K562 (cell line): ENCODE data around the gene GLB1L3. TPM values are rescaled to one million over a fixed set of nuclear protein-coding genes. Genes with fewer than 3 reads are reported as not detected.

Source experiments
- ATAC-seq: fragments of 200-7000 bp; cut with Tn5 transposase; 3 replicates; pipeline ENCODE4 v1.9.1; 2020; ENCODE audit warnings: moderate library complexity
- BruUV-seq: library from RNA; stranded (reverse); fragments of 400-500 nt; replicated peaks from 2 replicates; lab custom pipeline; 2021; lab: Mats Ljungman, UMichigan
- CTCF ChIA-PET: fragments of 300-600 bp; formaldehyde crosslinking; extraction: SDS; loops from one replicate; lab custom pipeline; 2021; ENCODE audit warnings: low intra/inter-chr PET ratio; lab: Yijun Ruan, JAX
- POLR2A ChIA-PET: fragments of 300-600, 350-650 bp; sonication (Branson Sonifier 250); formaldehyde crosslinking; extraction: SDS; loops from one replicate; lab custom pipeline; 2021; ENCODE audit warnings: antibody characterized with exemption, inconsistent platforms; lab: Yijun Ruan, JAX
- DNase-seq, 4 experiments: peaks; one replicate each; pipeline versions ENCODE4 v3.0.0 to v3.0.0-alpha.2; 2011 to 2018; ENCODE audit warnings: low spot score in 3 of 4, mixed read lengths in 3 of 4; ENCODE audit errors: extremely low read depth in 1 of 4
- FAIRE-seq: peaks from 2 replicates; lab custom pipeline; 2011; peaks lifted over from hg19 to GRCh38; lab: Jason Lieb, UNC
- H2AFZ ChIP-seq: 2 replicates; pipeline ENCODE4 v1.6.0; 2011; ENCODE audit warnings: low read depth, low read length, control low read depth, inconsistent platforms
- H3K27ac ChIP-seq: fragments of 200-600 bp; 3 replicates; pipeline ENCODE4 v1.8.0; 2011; ENCODE audit warnings: low read depth, mild to moderate bottlenecking, control low read depth, inconsistent platforms, low read length, moderate library complexity, mixed read lengths; ENCODE audit errors: extremely low read depth
- H3K27me3 ChIP-seq, 2 experiments: fragments of 300-600 bp in 1 of 2; 2 replicates in 1 of 2; 3 replicates in 1 of 2; pipeline versions ENCODE4 v1.6.0 to v1.8.0; 2011; ENCODE audit warnings: inconsistent platforms in 2 of 2, low read length in 2 of 2, mild to moderate bottlenecking in 1 of 2, mixed read lengths in 1 of 2, moderate library complexity in 1 of 2; ENCODE audit not compliant: control insufficient read depth in 2 of 2, insufficient read depth in 2 of 2
- H3K36me3 ChIP-seq: fragments of 300-600 bp; 3 replicates; pipeline ENCODE4 v1.8.0; 2011; ENCODE audit warnings: mild to moderate bottlenecking, low read length, inconsistent platforms; ENCODE audit not compliant: control insufficient read depth, insufficient read depth
- H3K4me1 ChIP-seq, 2 experiments: fragments of 200-600 bp in 1 of 2; replicated peaks in 1 of 2; 2 replicates in 1 of 2; 3 replicates in 1 of 2; pipeline versions ENCODE4 v1.5.1 to v1.8.0; 2011; ENCODE audit warnings: inconsistent platforms in 2 of 2, low read length in 2 of 2, mild to moderate bottlenecking in 1 of 2, mixed read lengths in 1 of 2, moderate library complexity in 1 of 2; ENCODE audit not compliant: control insufficient read depth in 2 of 2, insufficient read depth in 2 of 2
- H3K4me2 ChIP-seq: 2 replicates; pipeline ENCODE4 v1.6.1; 2011; ENCODE audit warnings: low read length, control low read depth, inconsistent platforms, mixed read lengths; ENCODE audit not compliant: insufficient read depth
- H3K4me3 ChIP-seq: fragments of 200-600 bp; sonication (generic), shearing (Covaris generic); 2 replicates; pipeline ENCODE4 v1.5.1; 2016; ENCODE audit warnings: control low read depth, inconsistent platforms
- H3K79me2 ChIP-seq: fragments of 200-600 bp; 3 replicates; pipeline ENCODE4 v1.8.0; 2011; ENCODE audit warnings: low read length, inconsistent platforms; ENCODE audit not compliant: control insufficient read depth, insufficient read depth
- H3K9ac ChIP-seq, 2 experiments: 2 replicates each; pipeline versions ENCODE4 v1.6.0 to v1.6.1; 2011; ENCODE audit warnings: low read depth in 2 of 2, low read length in 2 of 2, control low read depth in 1 of 2, inconsistent platforms in 1 of 2, mild to moderate bottlenecking in 1 of 2, mixed read lengths in 1 of 2; ENCODE audit not compliant: insufficient read depth in 1 of 2
- H3K9me1 ChIP-seq: one replicate; pipeline ENCODE4 v1.6.0; 2011; ENCODE audit warnings: inconsistent platforms, mild to moderate bottlenecking, low read length, moderate library complexity; ENCODE audit not compliant: control insufficient read depth, insufficient read depth
- H3K9me3 ChIP-seq: replicated peaks from 2 replicates; pipeline ENCODE4 v1.5.1; 2011; ENCODE audit warnings: low read depth, low read length, inconsistent platforms; ENCODE audit not compliant: control insufficient read depth, insufficient read depth
- H4K20me1 ChIP-seq: replicated peaks from 2 replicates; pipeline ENCODE4 v1.6.1; 2011; ENCODE audit warnings: low read length, inconsistent platforms, mixed read lengths; ENCODE audit not compliant: control insufficient read depth, insufficient read depth
- CC2D1A ChIP-seq: fragments of 450-650 bp; IDR thresholded peaks from 2 replicates; pipeline ENCODE4 v1.6.1; 2017; ENCODE audit warnings: mild to moderate bottlenecking
- RAD21 ChIP-seq, 2 experiments: fragments of 250-450 bp in 1 of 2; fragments of 450-650 bp in 1 of 2; sonication (Bioruptor Pico) in 1 of 2; formaldehyde crosslinking in 1 of 2; IDR thresholded peaks in 1 of 2; conservative IDR thresholded peaks in 1 of 2; 2 replicates each; pipeline versions ENCODE4 v1.4.0 to v1.8.0; 2020 to 2022; ENCODE audit warnings: mild to moderate bottlenecking in 2 of 2, moderate library complexity in 1 of 2
- TAL1 ChIP-seq: fragments of 450-650 bp; IDR thresholded peaks from 2 replicates; pipeline ENCODE4 v1.6.1; 2016; ENCODE audit warnings: mild to moderate bottlenecking
- WHSC1 ChIP-seq: IDR thresholded peaks from one replicate; pipeline ENCODE4 v1.6.1; 2012; ENCODE audit warnings: low read length, control low read depth, inconsistent platforms
- whole genome bisulfite sequencing: fragments of 100-300 bp; shearing (Covaris generic); methylation state at CpG from one replicate; pipeline ENCODE4 v1.1.6; 2016; ENCODE audit warnings: low coverage, mixed read lengths; ENCODE audit not compliant: insufficient coverage; ENCODE audit errors: missing lambda C conversion rate; 5-methylcytosine and 5-hydroxymethylcytosine counted together
- in situ Hi-C: fragments of 300-500 bp; cut with MboI; formaldehyde crosslinking; loops from 4 replicates; pipeline ENCODE4 v1.15.0; 2018; ENCODE audit warnings: inconsistent platforms, mixed read lengths
- intact Hi-C: fragments of 100-400 bp; cut with micrococcal nuclease; formaldehyde crosslinking; loops from 2 replicates; pipeline ENCODE4 v1.14.2; 2022
- polyA plus RNA-seq, 8 experiments: library from polyadenylated mRNA; depleted of rRNA in 4 of 8; stranded (reverse) in 5 of 8; unstranded in 3 of 8; fragments of >200 nt; fragmentation: Nextera tagmentation in 2 of 8; fragmentation: Illumina TruSeq in 1 of 8; extraction: Ambion mirVana in 2 of 8; extraction: Trizol in 1 of 8; gene quantifications; 2 replicates each; pipeline versions ENCODE4 v1.2.1 to v1.2.3, GENCODE V29; 2011 to 2014; ENCODE audit warnings: inconsistent platforms in 1 of 8, missing spikeins in 1 of 8
- total RNA-seq, 7 experiments: library from RNA; depleted of rRNA in 6 of 7; stranded (reverse); fragments of >200 nt in 6 of 7; fragmentation: Illumina TruSeq in 2 of 7; extraction: Trizol in 2 of 7; gene quantifications; 2 replicates each; pipeline versions ENCODE4 v1.2.1 to v1.2.3, GENCODE V29; 2011 to 2021; ENCODE audit warnings: low replicate concordance in 1 of 7
- TF ChIP-seq, protein P1 (sequence below): fragments of 450-650 bp; formaldehyde crosslinking; IDR thresholded peaks from 2 replicates; pipeline ENCODE4 v1.4.0; 2022; ENCODE audit warnings: missing genetic modification characterization
- TF ChIP-seq, protein P2 (sequence below): fragments of 250-450 bp; sonication (Bioruptor Pico); IDR thresholded peaks from 2 replicates; pipeline ENCODE4 v1.4.0; 2020; ENCODE audit warnings: mild to moderate bottlenecking
- TF ChIP-seq, protein P3 (sequence below): fragments of 450-650 bp; formaldehyde crosslinking; IDR thresholded peaks from 2 replicates; pipeline ENCODE4 v1.4.0; 2020; ENCODE audit warnings: mild to moderate bottlenecking, moderate library complexity
- TF ChIP-seq, protein P4 (sequence below), 3 experiments: IDR thresholded peaks in 2 of 3; conservative IDR thresholded peaks in 1 of 3; 2 replicates each; pipeline ENCODE4 v1.5.1; 2011 to 2012; ENCODE audit warnings: low read length in 3 of 3, mild to moderate bottlenecking in 3 of 3, control low read depth in 2 of 3, improper control_type of control experiment in 1 of 3, inconsistent platforms in 1 of 3, low read depth in 1 of 3, mixed read lengths in 1 of 3, moderate library complexity in 1 of 3; ENCODE audit not compliant: insufficient read depth in 2 of 3
- TF ChIP-seq, protein P5 (sequence below): fragments of 450-650 bp; IDR thresholded peaks from 2 replicates; pipeline ENCODE4 v1.6.1; 2016; ENCODE audit warnings: missing biosample characterization, missing genetic modification characterization

The GLB1L3 gene
- total and polyA plus RNA-seq, 9 of the 15 experiments (the other 6 are each of a cell fraction or from before 2014, with no cell fraction given): 0.18 to 3.3 (median 0.49) TPM

DNA sequence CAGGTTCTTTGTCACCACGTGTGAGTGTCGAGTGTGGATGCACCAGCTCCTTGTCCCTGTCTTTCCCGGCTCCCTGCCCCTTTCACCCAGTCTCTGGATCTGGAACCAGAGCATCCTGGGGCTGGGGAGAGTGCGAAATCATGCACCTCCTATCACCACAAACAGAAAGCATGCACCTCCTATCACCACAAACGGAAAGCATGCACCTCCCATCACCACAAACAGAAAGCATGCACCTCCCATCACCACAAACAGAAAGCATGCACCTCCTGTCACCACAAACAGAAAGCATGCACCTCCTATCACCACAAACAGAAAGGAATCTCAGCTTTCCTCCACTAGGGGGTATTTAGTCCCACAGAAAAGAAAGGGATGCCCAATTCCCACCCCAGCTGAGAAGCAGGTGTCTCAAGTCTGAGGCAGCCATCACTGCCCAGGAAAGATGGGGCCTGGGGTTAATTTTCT lies 5.9 kb upstream of the GLB1L3 start:
- Histone ChIP-seq H3K9me1 (no peaks in the 10 kb centered on the region), H4K20me1 (no peaks in the 10 kb centered on the region), H3K4me3 (no peak overlapping the region), H3K36me3 (no peaks in the 10 kb centered on the region), H3K4me1 (peaks cover 0 to 4% of the 10 kb centered on the region in 2 experiments; a peak in 2 of 5 replicates), H3K79me2 (no peaks in the 10 kb centered on the region), H3K9ac (no peak overlapping the region), H3K27me3 (peaks cover 22 to 47% of the 10 kb centered on the region in 2 experiments), H2AFZ (no peak overlapping the region), H3K9me3 (no peaks in the 10 kb centered on the region), H3K4me2 (no peak overlapping the region), H3K27ac (no peak overlapping the region)
- no TSS peak for BruUV-seq
- DNase-seq: peak in 3 of 4 experiments; percentile 43 to 54 (median 51)
- FAIRE-seq: no peak
- 3% methylated on average over 5 of the region's 5 CpGs for WGBS
- peak; percentile 69 for ATAC-seq
- ChIA-PET CTCF (no interaction called here), POLR2A (interaction anchor here (0.6 kb wide), 2 partner anchors 9 to 22 kb away, joined by 3 to 5 read pairs; no protein-coding TSS in a partner anchor)
- intact Hi-C loops (loop anchor here (5.0 kb wide), 1 partner anchor 52 kb away; no protein-coding TSS in a partner anchor), in situ Hi-C loops (no loop called here)
- TF ChIP-seq, protein P1, sequence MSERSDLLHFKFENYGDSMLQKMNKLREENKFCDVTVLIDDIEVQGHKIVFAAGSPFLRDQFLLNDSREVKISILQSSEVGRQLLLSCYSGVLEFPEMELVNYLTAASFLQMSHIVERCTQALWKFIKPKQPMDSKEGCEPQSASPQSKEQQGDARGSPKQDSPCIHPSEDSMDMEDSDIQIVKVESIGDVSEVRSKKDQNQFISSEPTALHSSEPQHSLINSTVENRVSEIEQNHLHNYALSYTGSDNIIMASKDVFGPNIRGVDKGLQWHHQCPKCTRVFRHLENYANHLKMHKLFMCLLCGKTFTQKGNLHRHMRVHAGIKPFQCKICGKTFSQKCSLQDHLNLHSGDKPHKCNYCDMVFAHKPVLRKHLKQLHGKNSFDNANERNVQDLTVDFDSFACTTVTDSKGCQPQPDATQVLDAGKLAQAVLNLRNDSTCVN (CRISPR knock-in tag): no peak
- TF ChIP-seq, protein P2, sequence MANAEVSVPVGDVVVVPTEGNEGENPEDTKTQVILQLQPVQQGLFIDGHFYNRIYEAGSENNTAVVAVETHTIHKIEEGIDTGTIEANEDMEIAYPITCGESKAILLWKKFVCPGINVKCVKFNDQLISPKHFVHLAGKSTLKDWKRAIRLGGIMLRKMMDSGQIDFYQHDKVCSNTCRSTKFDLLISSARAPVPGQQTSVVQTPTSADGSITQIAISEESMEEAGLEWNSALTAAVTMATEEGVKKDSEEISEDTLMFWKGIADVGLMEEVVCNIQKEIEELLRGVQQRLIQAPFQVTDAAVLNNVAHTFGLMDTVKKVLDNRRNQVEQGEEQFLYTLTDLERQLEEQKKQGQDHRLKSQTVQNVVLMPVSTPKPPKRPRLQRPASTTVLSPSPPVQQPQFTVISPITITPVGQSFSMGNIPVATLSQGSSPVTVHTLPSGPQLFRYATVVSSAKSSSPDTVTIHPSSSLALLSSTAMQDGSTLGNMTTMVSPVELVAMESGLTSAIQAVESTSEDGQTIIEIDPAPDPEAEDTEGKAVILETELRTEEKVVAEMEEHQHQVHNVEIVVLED (CRISPR knock-in tag): no peak
- TF ChIP-seq, protein P3, sequence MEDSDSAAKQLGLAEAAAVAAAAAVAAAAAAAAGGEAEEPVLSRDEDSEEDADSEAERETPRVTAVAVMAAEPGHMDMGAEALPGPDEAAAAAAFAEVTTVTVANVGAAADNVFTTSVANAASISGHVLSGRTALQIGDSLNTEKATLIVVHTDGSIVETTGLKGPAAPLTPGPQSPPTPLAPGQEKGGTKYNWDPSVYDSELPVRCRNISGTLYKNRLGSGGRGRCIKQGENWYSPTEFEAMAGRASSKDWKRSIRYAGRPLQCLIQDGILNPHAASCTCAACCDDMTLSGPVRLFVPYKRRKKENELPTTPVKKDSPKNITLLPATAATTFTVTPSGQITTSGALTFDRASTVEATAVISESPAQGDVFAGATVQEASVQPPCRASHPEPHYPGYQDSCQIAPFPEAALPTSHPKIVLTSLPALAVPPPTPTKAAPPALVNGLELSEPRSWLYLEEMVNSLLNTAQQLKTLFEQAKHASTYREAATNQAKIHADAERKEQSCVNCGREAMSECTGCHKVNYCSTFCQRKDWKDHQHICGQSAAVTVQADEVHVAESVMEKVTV (CRISPR knock-in tag): 0 out of 2 replicates have a peak, but pooled peaks have one; percentile 9
- TF ChIP-seq RAD21 (CRISPR knock-in tag; conservative IDR thresholded peaks at IDR 0.05 in 1 of 2, IDR thresholded peaks at IDR 0.05 in 1 of 2) (peak in 1 of 2 experiments; percentile 49; a peak in 2 of 4 replicates), CC2D1A (no peak), TAL1 (no peak), WHSC1 (no peak)
- TF ChIP-seq, protein P4, sequence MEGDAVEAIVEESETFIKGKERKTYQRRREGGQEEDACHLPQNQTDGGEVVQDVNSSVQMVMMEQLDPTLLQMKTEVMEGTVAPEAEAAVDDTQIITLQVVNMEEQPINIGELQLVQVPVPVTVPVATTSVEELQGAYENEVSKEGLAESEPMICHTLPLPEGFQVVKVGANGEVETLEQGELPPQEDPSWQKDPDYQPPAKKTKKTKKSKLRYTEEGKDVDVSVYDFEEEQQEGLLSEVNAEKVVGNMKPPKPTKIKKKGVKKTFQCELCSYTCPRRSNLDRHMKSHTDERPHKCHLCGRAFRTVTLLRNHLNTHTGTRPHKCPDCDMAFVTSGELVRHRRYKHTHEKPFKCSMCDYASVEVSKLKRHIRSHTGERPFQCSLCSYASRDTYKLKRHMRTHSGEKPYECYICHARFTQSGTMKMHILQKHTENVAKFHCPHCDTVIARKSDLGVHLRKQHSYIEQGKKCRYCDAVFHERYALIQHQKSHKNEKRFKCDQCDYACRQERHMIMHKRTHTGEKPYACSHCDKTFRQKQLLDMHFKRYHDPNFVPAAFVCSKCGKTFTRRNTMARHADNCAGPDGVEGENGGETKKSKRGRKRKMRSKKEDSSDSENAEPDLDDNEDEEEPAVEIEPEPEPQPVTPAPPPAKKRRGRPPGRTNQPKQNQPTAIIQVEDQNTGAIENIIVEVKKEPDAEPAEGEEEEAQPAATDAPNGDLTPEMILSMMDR (IDR thresholded peaks at IDR 0.05 in 2 of 3, conservative IDR thresholded peaks at IDR 0.05 in 1 of 3; ENCODE audit: insufficient read depth in 2 of 3, low read depth in 1 of 3, low read length in 3 of 3): peak; percentile 27 to 35 (median 33); a peak in 1 of 6 replicates
- TF ChIP-seq, protein P5, sequence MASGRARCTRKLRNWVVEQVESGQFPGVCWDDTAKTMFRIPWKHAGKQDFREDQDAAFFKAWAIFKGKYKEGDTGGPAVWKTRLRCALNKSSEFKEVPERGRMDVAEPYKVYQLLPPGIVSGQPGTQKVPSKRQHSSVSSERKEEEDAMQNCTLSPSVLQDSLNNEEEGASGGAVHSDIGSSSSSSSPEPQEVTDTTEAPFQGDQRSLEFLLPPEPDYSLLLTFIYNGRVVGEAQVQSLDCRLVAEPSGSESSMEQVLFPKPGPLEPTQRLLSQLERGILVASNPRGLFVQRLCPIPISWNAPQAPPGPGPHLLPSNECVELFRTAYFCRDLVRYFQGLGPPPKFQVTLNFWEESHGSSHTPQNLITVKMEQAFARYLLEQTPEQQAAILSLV: no peak
